GM12872 (cell line): ENCODE data around the gene TPSG1.
"Not testable (repeated sequence)": the region's sequence is repeated elsewhere in the genome, so short reads cannot be mapped to it uniquely, and the experiment has no call there.

ENCODE experiments used
- TF ChIP-seq, protein P1 (sequence below): IDR thresholded peaks from 3 replicates; pipeline ENCODE4 v1.5.1; 2011; ENCODE audit warnings: low read depth, mild to moderate bottlenecking, low read length, moderate library complexity; ENCODE audit not compliant: insufficient read depth

The TPSG1 gene

DNA sequence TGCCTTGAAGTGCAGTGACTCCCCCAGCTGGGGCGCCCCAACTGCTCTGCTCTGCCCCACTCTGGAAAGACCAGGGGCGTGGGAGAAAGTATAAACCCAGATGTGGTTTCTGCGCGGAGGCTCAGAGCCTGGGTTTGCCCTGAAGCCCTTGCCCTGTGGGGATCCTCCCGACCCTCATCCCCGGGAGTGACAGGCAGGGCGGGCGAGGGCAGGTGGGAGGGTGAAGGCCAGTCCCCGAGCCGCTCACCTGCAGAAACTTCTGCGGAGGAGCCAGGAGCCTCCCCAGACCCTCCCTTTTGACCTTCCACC lies 34.6 kb upstream of the TPSG1 start:
- TF ChIP-seq, protein P1, sequence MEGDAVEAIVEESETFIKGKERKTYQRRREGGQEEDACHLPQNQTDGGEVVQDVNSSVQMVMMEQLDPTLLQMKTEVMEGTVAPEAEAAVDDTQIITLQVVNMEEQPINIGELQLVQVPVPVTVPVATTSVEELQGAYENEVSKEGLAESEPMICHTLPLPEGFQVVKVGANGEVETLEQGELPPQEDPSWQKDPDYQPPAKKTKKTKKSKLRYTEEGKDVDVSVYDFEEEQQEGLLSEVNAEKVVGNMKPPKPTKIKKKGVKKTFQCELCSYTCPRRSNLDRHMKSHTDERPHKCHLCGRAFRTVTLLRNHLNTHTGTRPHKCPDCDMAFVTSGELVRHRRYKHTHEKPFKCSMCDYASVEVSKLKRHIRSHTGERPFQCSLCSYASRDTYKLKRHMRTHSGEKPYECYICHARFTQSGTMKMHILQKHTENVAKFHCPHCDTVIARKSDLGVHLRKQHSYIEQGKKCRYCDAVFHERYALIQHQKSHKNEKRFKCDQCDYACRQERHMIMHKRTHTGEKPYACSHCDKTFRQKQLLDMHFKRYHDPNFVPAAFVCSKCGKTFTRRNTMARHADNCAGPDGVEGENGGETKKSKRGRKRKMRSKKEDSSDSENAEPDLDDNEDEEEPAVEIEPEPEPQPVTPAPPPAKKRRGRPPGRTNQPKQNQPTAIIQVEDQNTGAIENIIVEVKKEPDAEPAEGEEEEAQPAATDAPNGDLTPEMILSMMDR, result no peak

GRCh38 chr16:1258906-1259759 lies 34.1 kb upstream of the TPSG1 start:
- TF ChIP-seq, protein P1, result no peak

DNA sequence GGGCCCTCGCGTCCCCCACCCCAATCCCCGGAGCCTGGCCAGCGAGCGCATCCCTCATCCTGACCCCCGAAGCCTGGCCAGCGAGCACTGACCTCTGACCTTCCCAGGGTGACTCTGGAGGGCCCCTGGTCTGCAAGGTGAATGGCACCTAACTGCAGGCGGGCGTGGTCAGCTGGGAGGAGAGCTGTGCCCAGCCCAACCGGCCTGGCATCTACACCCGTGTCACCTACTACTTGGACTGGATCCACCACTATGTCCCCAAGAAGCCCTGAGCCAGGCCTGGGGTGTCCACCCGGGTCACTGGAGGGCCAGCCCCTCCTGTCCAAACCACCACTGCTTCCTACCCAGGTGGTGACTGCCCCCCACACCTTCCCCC lies 33.1 kb upstream of the TPSG1 start:
- TF ChIP-seq, protein P1, result no peak

DNA sequence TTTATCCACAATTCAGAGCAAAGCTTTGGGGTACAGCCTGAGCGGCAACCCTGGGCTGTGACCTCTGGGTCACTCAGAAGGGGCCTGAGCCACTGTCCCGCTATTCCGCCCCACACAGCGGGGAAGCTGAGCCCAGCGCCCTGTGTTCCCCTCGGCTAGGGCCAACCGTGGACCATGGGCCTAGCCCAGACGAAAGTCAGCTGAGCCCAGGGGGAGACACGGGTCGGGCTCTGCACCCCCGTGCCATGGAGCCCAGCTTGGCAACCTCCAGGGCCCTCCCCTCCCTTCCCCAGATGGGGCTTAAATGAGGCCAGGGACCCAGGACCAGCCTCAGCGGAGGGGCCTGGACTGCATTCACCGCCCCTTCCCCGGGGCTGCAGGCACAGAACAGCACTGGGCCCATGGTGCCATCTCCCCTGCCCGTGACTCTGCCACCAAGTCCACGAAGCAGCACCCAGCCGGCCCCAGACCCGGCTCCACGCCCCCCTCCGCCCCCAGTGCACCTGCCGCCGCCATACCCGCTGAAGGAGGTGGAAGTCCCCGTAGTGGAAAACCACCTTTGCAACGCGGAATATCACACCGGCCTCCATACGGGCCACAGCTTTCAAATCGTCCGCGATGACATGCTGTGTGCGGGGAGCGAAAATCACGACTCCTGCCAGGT lies 32.6 kb upstream of the TPSG1 start:
- TF ChIP-seq, protein P1, result no peak

DNA sequence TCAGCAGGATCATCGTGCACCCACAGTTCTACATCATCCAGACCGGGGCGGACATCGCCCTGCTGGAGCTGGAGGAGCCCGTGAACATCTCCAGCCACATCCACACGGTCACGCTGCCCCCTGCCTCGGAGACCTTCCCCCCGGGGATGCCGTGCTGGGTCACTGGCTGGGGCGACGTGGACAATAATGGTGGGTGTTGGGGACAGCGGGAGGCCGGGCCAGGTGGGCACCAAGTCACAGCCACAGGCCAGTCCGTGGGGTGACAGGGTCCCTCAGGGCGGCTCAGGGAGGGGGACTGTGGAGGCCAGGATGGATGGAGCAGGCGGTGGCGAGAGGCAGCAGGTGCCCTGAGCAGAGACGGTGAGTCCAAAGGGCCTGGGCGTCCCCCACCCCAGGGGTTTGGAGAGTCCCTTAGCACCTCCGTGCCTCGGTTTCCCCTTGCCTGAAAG lies 31.8 kb upstream of the TPSG1 start:
- TF ChIP-seq, protein P1, result no peak

DNA sequence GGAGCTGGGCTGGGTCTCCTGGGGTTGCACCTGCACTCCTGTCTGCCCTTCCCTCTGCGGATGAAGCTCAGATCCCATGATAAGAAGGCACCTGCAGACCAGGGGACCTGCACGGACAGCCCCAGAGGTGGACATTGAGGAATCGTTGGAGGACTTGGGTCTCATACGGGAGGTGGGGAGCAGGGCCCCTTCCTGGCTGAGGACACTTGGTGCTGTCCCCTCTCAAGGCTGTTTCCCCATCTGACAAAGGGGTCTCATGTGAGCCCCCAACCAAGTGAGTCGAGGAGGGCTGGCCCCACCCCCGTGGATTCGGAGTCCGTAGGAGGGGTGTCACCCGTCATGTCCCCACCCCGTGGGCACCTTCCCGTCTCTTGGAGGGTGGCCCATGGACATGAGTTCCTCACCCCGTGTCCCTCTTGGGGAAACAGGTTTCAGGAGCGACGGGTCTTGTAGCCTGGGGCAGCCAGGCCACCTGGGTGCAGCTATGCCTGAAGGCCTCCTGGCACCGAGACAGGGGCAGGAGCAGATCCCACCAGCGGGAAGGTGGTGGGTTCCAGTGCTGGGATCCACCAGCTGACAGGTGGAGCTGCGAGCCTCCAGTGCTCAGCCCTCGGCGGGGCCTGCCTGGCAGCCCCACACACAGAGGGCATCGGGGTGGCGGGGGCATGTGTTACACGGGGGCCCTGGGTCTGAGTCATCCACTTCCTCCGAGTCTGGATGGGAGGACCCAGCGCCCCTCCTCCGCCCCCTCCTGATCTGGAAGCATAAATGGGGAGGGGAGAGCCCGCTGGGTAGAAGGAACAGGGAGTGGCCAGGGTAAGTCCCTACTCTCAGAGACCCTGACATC lies 30.4 kb upstream of the TPSG1 start, which contains the start of gene TPSD1:
TSS of gene TPSD1 (plus strand) at position 794 of the 847 bp plus-strand sequence. CDS start 212 bp downstream, outside the sequence.
- TF ChIP-seq, protein P1, result not testable (repeated sequence)
